IPS DF 19.7 (cell line): ENCODE data around the gene ZNF101.

Source experiments
- DNase-seq: peaks from one replicate; pipeline ENCODE4 v3.0.0-alpha.2; 2013; ENCODE audit warnings: low read depth, low spot score

Gene ZNF101

GRCh38 chr19:19642506-19643157, 26.0 kb upstream of the ZNF101 start:
- no peak for DNase-seq

DNA sequence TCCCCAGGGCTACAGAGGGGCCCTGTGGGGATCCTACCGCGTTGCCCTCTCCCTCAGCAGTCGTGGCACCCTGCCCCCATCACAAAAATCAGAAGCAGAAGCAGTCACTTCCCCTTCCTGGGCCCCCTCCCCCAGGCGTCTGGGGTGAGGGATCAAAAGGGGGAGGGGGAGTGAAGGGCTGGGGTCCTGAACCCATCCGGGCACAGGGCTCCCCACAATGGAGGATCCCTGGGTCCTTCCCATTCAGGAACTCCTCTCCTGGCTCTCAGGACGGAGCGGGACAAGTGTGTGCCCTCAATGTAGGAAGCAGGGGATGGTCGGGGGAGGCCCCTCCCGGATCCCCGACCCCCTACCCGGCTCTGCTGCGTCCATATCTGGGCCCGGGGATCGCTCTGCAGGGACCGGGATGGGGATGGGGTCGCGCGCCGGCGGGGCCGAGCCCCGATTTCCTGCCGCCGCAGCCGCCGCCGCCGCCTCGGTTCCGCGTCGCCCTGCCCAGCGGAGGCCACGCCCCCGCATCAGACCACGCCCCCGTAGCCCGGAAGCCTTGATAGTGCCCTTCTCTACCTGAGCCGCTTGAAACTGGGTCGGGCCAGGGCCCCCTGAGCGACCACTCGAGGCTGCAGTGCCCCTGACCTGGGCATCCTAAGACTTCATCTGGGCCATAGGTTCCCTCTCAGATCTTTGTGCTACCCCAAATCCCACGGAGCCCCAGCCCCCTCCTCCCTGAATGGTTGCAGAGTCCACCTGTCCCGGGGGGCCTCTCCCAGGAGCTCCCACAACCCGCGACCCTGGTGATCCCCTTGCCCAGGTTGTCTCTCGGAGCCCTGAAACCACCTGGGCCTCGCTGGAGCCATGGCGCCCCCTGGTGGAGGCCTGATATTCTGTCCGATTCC, 25.2 kb upstream of the ZNF101 start, which contains the start of gene GMIP:
GMIP (minus strand) TSS at position 500 of the 896 bp plus-strand sequence; CDS start at position 372, 128 bp downstream.
- no peak for DNase-seq

- DNase-seq, result no peak
These were observed 24.6 kb upstream of the ZNF101 start for GRCh38 chr19:19644054-19644388.

DNA sequence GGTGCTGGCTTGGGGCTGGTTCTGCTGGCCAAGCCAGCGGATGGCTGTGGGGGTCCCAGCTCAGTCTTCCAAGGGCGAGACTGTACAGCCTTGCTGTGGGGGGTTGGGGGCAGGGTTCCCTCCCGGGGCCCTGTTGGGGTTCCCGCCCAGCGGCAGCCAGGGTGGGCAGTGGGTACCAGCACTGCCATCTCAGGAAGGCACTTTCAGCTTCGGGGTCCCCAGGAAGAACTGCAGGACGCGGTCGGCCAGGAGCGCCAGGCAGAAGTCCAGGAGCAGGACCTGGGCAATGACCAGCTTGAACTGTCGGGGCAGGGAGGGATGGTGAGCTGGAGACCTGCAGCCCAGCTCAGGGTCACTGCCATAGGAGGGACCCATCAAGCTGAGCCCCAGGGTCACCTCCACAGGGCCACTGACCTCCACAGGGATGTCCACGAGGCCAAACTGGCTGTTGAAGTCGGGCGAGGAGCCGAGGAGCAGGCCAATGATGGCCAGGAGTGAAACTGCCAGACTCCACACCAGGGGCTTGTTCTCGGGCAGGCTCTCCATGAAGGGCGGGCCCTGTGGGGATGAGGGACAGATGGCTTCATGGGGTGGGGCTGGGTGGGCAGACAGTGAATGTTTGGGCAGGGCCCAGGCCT, 23.3 kb upstream of the ZNF101 start:
- no peak for DNase-seq

GRCh38 chr19:19647037-19647835, 21.4 kb upstream of the ZNF101 start:
- DNase-seq, result no peak

DNA sequence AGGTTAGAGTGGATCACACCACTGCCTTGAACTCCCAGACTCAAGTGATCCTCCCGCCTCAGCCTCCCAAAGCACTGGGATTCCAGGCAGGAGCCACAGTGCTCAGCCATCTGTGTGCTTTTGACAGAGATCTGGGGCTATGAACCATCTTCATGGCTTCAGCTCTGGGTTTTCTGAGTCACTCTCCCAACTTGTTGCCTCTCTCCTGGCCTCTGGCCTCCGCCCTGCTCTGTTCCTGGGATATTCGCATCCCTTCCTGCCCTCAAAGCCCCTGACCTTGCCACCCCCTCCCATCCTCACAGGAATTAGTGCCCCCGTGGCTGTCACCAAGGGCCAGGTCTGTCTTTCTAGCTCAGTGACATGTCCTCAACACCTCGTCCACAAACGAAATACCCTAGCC, 19.5 kb upstream of the ZNF101 start:
- no peak for DNase-seq

GRCh38 chr19:19649580-19649995, 19.1 kb upstream of the ZNF101 start:
- DNase-seq, result no peak

- DNase-seq, result no peak
These were observed 18.3 kb upstream of the ZNF101 start for GRCh38 chr19:19650331-19650730.

- no peak for DNase-seq
These were observed 17.6 kb upstream of the ZNF101 start for GRCh38 chr19:19651076-19651475.

- no peak for DNase-seq
These were observed 15.9 kb upstream of the ZNF101 start for GRCh38 chr19:19652482-19653295.

GRCh38 chr19:19653597-19654147, 15.0 kb upstream of the ZNF101 start:
- no peak for DNase-seq

GRCh38 chr19:19654441-19654840, 14.2 kb upstream of the ZNF101 start:
- no peak for DNase-seq

- DNase-seq, result no peak
These were observed 13.5 kb upstream of the ZNF101 start for GRCh38 chr19:19655051-19655594.

GRCh38 chr19:19655641-19656343, 12.8 kb upstream of the ZNF101 start:
- no peak for DNase-seq

DNA sequence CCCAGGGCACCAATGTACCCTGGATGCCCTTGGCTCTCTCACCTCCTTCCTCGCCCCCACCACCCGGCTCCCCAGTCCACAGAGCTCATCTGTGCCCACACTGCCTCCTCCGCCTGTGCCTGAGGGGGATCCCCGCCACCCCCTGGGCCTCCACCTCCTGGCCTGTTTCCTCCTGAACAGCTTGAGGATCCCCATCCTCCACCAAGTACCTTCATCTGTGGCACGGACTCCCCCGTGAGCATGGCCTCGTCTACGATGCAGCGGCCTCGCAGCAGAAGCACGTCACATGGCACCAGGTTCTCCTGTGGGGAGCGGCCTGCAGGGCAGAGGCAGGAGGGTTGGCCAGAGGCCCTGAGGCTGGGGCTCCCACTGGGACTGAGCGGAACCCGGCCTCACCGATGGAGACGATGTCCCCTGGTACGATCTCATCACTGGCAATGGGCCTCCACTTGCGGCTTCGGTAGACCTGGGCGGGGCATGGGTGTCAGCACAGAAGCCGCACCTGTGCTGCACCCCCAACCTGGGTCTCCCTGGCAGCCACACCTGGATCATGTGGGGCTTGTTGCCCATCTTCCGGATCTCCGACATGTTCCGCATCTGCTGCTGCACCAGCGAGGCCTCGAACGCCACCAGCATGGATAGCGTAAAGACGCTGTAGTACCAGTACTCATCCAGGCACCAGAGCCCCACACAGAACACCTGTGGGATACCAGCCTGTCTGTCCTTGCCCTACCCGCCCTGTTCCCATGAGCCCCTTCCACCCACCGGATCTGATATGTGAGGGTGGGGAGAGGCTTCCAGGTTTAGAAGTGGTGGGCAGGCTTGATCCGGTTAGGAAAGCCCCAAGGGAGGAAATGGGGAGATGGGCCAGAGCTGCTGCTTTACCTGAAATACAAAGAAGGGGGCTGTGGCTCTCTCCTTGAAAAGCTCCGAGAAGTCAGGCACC, 11.9 kb upstream of the ZNF101 start:
- DNase-seq, result no peak

DNA sequence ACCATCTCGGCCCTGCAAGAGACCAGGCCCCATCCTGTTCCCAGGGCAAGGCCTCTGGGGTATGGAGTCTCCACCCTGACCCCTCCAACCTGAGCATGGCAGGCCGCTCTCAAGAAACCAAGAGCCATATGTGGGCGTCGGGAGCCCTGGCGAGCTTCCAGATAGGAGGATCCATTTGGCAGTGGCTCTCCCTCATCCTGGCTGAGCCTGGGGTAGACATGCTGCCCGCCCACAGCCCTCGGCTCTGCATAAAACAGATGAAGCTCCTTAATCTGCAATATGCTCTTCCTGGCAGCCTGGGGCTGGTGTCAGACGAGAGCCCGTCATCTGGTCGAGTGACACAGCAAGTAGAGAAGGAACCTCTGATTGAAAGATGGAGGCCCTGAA, 11.2 kb upstream of the ZNF101 start:
- no peak for DNase-seq

GRCh38 chr19:19659646-19660245, 8.9 kb upstream of the ZNF101 start:
- no peak for DNase-seq

DNA sequence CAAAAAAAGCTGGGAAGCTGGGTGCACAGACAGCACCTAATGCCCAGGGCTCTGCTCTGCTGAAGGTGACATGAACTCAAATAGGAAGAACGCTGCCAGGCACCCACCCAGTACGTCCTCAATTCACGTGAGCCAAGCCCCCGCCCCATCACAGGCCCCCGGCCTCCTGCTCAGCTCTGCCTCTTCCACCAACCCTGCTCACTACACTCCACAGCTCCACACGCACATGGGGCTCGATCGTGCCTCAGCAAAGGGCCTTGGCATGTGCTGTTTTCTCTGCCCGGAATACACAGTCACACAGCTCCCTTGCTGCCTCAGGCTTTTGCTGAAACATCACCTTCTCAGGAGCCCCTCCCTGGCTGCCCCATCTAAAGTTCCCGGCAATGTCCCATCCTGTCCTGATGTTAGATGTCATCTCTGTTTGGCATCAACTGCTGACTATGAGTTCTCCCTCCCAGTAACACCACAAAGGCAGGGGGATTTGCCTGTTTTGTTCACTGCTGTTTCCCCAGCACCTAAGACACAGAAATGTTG, 7.4 kb upstream of the ZNF101 start:
- DNase-seq, result no peak
